Measurements from ENCODE around the gene ESR1.
"Not testable (repeated sequence)": the region's sequence is repeated elsewhere in the genome, so short reads cannot be mapped to it uniquely, and the experiment has no call there.

ESR1 gene

DNA sequence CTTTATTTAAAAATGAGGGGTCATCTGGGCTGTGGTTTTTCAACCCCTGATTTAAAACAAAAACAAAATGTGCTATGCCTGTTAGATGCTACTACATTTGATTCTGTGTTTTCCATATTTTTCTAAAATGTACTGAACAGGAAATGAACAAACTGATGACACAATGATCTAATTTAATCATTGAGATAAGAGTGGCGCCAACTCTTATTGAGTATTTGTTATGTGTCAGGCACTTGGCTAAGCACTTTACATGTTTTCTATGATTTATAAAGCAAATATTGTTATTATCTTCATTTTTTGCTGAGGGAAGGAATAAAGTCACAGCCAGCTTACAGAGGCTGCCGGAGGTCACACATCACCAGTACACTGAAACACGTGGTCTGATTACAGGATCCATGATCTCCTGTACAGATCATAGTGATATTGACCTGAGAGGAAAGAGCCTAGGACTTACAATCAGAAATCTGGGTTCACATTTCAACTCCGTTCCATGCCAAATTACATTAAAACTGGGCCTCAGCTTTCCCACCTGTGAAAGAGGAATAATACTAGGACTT lies 166.7 kb downstream of the ESR1 start:
- no peaks in the 10 kb centered on the region for H3K4me1 Mint-ChIP-seq
- no peaks in the 10 kb centered on the region for H3K27me3 Mint-ChIP-seq (ENCODE audit: low read depth, poor library complexity)
- H3K27ac Mint-ChIP-seq, result no peak overlapping the region
- no peak overlapping the region for H3K4me3 Mint-ChIP-seq
- no peaks in the 10 kb centered on the region for H3K9me3 Mint-ChIP-seq
- no peak for DNase-seq
- no peaks in the 10 kb centered on the region for H3K36me3 Mint-ChIP-seq (ENCODE audit: low read depth)
- TF ChIP-seq, protein P1, sequence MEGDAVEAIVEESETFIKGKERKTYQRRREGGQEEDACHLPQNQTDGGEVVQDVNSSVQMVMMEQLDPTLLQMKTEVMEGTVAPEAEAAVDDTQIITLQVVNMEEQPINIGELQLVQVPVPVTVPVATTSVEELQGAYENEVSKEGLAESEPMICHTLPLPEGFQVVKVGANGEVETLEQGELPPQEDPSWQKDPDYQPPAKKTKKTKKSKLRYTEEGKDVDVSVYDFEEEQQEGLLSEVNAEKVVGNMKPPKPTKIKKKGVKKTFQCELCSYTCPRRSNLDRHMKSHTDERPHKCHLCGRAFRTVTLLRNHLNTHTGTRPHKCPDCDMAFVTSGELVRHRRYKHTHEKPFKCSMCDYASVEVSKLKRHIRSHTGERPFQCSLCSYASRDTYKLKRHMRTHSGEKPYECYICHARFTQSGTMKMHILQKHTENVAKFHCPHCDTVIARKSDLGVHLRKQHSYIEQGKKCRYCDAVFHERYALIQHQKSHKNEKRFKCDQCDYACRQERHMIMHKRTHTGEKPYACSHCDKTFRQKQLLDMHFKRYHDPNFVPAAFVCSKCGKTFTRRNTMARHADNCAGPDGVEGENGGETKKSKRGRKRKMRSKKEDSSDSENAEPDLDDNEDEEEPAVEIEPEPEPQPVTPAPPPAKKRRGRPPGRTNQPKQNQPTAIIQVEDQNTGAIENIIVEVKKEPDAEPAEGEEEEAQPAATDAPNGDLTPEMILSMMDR (IDR thresholded peaks at IDR 0.05), result no peak

DNA sequence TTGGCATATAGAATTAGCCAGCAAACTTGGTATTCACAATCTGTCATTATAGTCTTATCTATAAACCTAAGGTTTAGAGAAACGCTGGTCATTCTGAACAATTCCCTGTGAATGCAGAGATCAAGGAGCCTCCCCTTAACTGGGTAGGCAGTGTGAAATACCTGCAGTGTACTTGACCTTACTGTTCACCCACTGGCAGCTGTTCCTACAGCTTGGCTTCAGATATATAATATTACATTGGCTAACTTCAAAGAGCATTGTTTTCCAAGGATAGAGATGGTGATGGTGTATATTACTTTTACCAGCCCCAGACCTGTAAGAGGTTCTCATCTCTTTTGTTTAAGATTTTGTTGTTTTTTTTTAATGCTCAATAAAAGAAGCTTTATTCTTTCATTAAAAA lies 168.3 kb downstream of the ESR1 start:
- Mint-ChIP-seq H3K9me3 (no peaks in the 10 kb centered on the region), H3K27me3 (ENCODE audit: low read depth, poor library complexity) (no peaks in the 10 kb centered on the region)

DNA sequence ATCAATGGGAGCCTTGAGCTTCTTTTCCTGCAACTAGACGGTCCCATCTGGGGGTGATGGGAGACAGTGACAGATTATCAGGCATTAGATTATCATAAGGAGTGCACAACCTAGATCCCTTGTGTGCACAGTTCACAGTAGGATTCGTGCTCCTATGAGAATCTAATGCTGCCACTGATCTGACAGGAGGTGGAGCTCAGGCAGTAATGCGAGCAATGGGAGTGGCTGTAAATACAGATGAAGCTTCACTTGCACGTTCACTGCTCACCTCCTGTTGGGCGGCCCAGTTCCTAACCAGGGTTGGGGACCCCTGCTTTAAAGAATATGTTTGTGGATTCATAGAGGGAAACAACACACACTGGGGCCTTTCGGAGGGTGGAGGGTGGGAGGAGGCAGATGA lies 180.7 kb downstream of the ESR1 start:
- not testable (repeated sequence) for H3K4me3 Mint-ChIP-seq; H3K9me3 Mint-ChIP-seq; DNase-seq; H3K4me1 Mint-ChIP-seq; H3K36me3 Mint-ChIP-seq (ENCODE audit: low read depth); H3K27ac Mint-ChIP-seq; H3K27me3 Mint-ChIP-seq (ENCODE audit: low read depth, poor library complexity)

More for the DNA sequence above, 168.3 kb downstream of the ESR1 start:
- DNase-seq, result no peak
- Mint-ChIP-seq H3K4me3 (no peak overlapping the region), H3K36me3 (ENCODE audit: low read depth) (no peaks in the 10 kb centered on the region), H3K27ac (no peak overlapping the region), H3K4me1 (no peaks in the 10 kb centered on the region)
- TF ChIP-seq, protein P1 (IDR thresholded peaks at IDR 0.05), result no peak

DNA sequence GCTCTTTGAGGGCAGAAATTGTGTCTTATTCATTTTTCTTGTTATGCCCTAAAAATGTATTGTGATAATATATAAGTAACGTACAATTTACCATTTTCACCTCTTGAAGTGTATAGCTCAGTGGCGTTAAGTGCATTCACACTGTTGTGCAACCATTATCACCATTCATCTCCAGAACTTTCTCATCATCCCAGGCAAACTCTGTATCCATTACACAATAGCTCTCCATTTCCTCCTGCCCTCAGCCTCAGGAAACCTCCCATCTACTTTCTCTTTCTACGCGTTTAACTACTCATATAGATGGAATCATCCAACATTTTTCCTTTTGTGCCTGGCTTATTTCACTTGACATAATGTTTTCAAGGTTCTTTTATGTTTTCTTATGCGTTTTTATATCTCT lies 184.6 kb downstream of the ESR1 start:
- Mint-ChIP-seq H3K4me1 (no peaks in the 10 kb centered on the region), H3K27ac (no peak overlapping the region), H3K36me3 (ENCODE audit: low read depth) (no peaks in the 10 kb centered on the region), H3K4me3 (no peak overlapping the region), H3K27me3 (ENCODE audit: low read depth, poor library complexity) (peaks cover 3% of the 10 kb centered on the region), H3K9me3 (no peaks in the 10 kb centered on the region)
- no peak for DNase-seq
- TF ChIP-seq, protein P1 (IDR thresholded peaks at IDR 0.05), result no peak

DNA sequence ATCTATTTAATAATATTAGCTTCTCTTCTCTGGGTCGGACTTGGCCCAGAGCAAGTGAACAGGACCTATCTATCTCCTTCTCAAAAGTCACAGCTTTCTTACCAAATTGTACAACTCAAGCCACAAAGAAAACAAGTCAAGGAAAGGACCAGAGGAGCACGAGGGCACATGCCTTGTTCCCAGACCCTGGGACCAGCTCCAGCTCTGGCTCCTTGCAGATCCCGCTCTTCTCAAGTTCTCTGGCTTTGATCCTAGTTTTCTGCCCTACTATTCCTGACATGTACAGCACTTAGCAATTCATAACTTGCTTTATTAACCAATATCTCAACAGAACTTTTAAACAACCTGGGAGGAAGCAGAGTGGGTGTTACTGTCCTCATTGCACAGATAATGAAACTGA lies 185.9 kb downstream of the ESR1 start:
- TF ChIP-seq, protein P1 (IDR thresholded peaks at IDR 0.05), result no peak
- Mint-ChIP-seq H3K36me3 (ENCODE audit: low read depth) (no peaks in the 10 kb centered on the region), H3K4me1 (no peaks in the 10 kb centered on the region), H3K4me3 (no peak overlapping the region), H3K27me3 (ENCODE audit: low read depth, poor library complexity) (no peaks in the 10 kb centered on the region), H3K9me3 (no peaks in the 10 kb centered on the region), H3K27ac (no peak overlapping the region)
- DNase-seq, result no peak

DNA sequence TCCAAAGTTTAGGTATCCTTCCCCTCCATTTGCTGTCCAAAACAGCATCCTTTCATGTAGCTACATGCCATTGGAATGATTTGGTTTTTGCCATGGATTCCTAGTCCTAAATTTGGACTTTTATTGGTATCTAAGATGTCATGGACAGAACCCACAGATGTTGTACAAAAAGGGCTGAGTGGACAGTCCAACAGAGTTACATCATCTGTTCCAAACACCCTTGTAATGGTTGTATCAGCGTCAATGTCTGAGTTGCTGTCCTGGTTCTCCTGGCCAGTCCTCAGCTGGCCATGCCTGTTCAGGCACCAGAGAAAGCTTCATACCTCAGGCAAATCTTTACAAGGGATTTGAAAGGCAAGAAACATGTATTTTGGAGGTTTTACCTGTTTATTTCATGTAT lies 191.3 kb downstream of the ESR1 start:
- TF ChIP-seq, protein P1 (IDR thresholded peaks at IDR 0.05), result no peak
- DNase-seq, result no peak
- no peaks in the 10 kb centered on the region for H3K36me3 Mint-ChIP-seq (ENCODE audit: low read depth)
- no peak overlapping the region for H3K27ac Mint-ChIP-seq
- H3K9me3 Mint-ChIP-seq, result no peaks in the 10 kb centered on the region
- no peaks in the 10 kb centered on the region for H3K27me3 Mint-ChIP-seq (ENCODE audit: low read depth, poor library complexity)
- H3K4me1 Mint-ChIP-seq, result no peaks in the 10 kb centered on the region
- no peak overlapping the region for H3K4me3 Mint-ChIP-seq
